DND-41 (cell line): ENCODE measurements around the gene TBATA.

Source experiments
- EZH2 ChIP-seq: IDR thresholded peaks from 3 replicates; pipeline ENCODE4 v1.6.1; 2012; ENCODE audit warnings: borderline replicate concordance, low read depth, mild to moderate bottlenecking, moderate library complexity, low read length, inconsistent platforms; ENCODE audit not compliant: severe bottlenecking
- TF ChIP-seq, protein P1 (sequence below): IDR thresholded peaks from 2 replicates; pipeline ENCODE4 v1.5.1; 2012; ENCODE audit warnings: borderline replicate concordance, low read length, moderate library complexity, mild to moderate bottlenecking; ENCODE audit not compliant: poor library complexity, severe bottlenecking; ENCODE audit errors: extremely low read depth

DNA sequence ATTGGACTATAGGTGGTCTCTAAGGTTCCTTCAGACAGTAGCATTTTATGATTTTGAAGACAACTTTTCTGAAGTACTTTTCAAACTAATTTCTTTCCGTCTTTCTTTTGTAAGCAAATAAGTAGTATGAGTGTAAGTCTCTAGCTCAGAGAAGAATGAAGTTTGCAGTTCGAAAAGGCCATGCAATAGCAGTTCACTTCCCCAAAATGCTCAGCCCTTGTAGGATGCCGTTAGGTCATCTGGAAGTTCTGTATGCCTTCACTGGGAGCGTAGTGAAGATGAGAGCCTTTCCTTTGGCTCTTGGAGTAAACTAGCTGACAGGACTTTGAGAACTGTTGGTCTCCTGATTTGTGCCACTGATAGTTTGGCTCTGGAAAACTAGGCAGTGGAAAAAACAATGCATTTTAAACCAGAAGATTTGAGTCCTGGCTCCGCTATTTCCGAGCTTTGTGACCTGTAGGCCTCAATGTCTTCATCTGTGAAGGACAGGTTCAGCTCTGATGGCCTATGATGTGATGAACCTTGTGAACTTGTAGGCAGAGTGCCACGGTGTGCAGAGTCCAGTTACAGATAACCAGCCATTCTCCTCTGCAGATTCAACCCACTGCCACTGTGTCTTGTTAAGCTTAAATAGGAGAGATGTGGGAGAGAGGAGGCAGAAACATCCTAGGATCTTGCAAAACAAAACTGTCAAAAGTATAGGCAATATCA, 49.4 kb upstream of the TBATA start:
- no peak for TF ChIP-seq EZH2
- TF ChIP-seq, protein P1, sequence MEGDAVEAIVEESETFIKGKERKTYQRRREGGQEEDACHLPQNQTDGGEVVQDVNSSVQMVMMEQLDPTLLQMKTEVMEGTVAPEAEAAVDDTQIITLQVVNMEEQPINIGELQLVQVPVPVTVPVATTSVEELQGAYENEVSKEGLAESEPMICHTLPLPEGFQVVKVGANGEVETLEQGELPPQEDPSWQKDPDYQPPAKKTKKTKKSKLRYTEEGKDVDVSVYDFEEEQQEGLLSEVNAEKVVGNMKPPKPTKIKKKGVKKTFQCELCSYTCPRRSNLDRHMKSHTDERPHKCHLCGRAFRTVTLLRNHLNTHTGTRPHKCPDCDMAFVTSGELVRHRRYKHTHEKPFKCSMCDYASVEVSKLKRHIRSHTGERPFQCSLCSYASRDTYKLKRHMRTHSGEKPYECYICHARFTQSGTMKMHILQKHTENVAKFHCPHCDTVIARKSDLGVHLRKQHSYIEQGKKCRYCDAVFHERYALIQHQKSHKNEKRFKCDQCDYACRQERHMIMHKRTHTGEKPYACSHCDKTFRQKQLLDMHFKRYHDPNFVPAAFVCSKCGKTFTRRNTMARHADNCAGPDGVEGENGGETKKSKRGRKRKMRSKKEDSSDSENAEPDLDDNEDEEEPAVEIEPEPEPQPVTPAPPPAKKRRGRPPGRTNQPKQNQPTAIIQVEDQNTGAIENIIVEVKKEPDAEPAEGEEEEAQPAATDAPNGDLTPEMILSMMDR, result no peak
